Measurements from ENCODE around the gene DNAAF3.

GRCh38 chr19:55178781-55179599 lies 12.6 kb upstream of the DNAAF3 start:
- TF ChIP-seq CTCF (IDR thresholded peaks at IDR 0.05) (no peak), POLR2A (IDR thresholded peaks at IDR 0.05) (no peak)

Measured in suprapubic skin (tissue), 3 donors.